Measurements from ENCODE around the gene PDE8A.

PDE8A gene

DNA sequence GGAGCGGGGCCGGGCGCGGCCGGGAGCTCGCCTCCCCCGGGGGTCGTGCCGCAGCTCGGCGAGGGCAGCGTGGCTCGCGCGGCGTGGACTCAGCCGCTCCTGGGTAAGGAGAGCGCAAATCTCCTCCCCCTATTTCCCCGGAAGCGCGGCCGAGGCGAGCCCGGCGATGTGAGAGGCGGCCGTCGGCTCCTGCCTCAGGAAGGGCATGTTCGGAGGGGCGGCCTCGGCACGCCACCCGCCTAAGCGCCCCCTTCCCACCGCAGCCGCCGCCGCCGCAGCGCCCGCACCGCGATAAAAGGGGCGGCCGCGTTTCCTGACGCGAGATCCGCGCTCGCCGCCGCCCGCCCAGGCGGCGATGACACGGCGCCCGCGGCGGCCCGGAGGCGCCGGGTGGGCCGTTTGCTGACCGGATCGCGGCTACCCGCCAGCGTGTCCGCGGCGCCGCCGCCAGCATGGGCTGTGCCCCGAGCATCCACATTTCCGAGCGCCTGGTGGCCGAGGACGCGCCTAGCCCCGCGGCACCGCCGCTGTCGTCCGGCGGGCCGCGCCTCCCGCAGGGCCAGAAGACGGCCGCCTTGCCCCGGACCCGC lies at the start of gene PDE8A:
Gene PDE8A, plus strand, starts transcription at position 146 of the 590 bp plus-strand sequence. Its CDS starts 307 bp downstream, at position 453.
- DNase-seq (ENCODE audit: low read depth in 1 of 2, low spot score in 1 of 2), result peak in 1 of 2 donors; percentile 17

- no peak for DNase-seq (ENCODE audit: low read depth in 1 of 2, low spot score in 1 of 2)
Observed at GRCh38 chr15:84934942-84935729, 46.5 kb upstream of the PDE8A start.

- no peak for DNase-seq (ENCODE audit: low read depth in 1 of 2, low spot score in 1 of 2)
Observed at GRCh38 chr15:84937144-84937543, 44.5 kb upstream of the PDE8A start.

- DNase-seq (ENCODE audit: low read depth in 1 of 2, low spot score in 1 of 2), result no peak
Observed at GRCh38 chr15:84938726-84939125, 42.9 kb upstream of the PDE8A start.

- no peak for DNase-seq (ENCODE audit: low read depth in 1 of 2, low spot score in 1 of 2)
Observed at GRCh38 chr15:84940399-84940798, 41.3 kb upstream of the PDE8A start.

DNA sequence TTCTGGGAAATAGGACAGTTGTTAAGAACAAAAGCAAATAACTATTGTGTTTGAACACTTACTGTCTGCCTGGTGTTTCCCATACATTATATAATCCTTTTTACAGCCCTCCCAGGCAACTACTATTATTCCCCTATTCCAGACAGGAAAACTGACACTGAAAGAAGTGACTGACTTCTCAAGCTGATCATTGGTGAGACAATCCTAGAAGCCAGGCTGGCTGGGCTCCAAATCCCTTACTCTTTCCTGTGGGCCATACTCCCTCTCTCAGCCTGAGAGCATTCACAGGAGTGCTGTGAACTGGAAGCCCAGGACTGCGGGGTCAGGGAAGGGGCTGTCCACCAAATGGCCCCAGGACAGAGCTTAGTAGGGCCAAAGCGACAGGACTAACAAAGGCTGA lies 39.2 kb upstream of the PDE8A start:
- no peak for DNase-seq (ENCODE audit: low read depth in 1 of 2, low spot score in 1 of 2)

- no peak for DNase-seq (ENCODE audit: low read depth in 1 of 2, low spot score in 1 of 2)
Observed at GRCh38 chr15:84944311-84944710, 37.3 kb upstream of the PDE8A start.

DNA sequence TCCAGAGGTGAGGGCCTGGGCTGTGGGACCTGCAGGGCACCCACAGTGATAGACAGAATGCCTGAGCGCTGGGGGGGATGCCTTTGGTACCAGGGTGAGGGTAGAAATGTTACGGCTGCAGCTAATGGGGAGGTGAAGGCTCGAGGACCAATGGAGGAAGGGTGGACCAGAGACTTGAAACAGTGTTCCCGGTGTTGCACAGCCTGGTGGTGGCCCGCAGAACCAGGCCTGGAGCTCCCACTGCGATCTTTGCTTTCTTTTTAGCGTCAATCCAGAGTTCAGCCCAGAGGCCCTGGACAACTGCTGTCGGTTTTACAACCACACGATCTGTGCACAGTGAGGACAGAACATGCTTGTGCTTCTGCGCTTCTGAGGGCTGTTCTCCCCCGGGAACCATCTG lies 36.8 kb upstream of the PDE8A start:
- DNase-seq (ENCODE audit: low read depth in 1 of 2, low spot score in 1 of 2), result no peak

GRCh38 chr15:84946772-84947489 lies 34.7 kb upstream of the PDE8A start:
- DNase-seq (ENCODE audit: low read depth in 1 of 2, low spot score in 1 of 2), result no peak

DNA sequence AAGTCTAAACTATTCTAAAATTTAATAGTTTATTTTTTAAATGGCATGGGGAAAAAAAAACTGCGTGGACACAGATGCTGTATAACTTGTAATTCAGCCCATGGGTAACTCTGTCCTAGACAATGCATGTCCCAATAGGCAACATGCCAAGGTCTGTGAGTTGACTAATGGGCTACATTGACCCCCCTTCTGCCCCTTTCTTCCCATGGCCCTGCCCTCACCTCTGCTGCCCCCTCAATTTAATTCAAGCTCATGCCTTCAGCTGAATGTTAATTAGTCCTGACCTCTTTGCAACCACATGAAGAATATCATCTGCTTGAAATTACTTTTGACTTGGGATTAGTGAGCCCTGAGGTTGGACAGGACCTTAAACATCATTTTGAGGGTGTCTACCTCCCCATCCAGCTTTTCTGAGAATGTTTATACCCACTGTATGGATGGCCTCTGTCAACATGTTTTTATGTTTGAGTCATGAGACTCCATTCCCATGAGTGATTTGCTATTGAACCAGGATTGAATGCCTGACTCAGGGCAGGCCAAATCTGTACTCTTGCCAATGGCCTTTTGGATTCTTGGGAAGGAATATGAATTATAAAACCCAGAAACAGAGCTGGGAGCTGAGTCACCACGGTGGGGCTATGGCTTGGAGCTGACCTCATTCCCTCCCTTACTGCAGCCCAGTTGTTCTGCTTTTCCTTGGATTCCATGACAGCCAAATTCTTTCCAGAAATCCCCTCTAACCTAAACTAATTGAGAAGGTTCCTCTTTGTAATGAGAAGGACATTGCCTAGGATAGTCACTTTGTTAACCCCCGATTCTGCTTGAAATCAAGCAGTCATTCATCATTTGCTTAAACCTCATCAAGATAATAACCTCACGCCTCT lies 33.5 kb upstream of the PDE8A start:
- no peak for DNase-seq (ENCODE audit: low read depth in 1 of 2, low spot score in 1 of 2)

GRCh38 chr15:84949043-84949442 lies 32.6 kb upstream of the PDE8A start:
- DNase-seq (ENCODE audit: low read depth in 1 of 2, low spot score in 1 of 2), result no peak

- no peak for DNase-seq (ENCODE audit: low read depth in 1 of 2, low spot score in 1 of 2)
Observed at GRCh38 chr15:84949845-84950569, 31.6 kb upstream of the PDE8A start.

GRCh38 chr15:84950570-84951111 lies 31.0 kb upstream of the PDE8A start:
- DNase-seq (ENCODE audit: low read depth in 1 of 2, low spot score in 1 of 2), result no peak

- no peak for DNase-seq (ENCODE audit: low read depth in 1 of 2, low spot score in 1 of 2)
Observed at GRCh38 chr15:84951736-84952135, 29.9 kb upstream of the PDE8A start.

- DNase-seq (ENCODE audit: low read depth in 1 of 2, low spot score in 1 of 2), result no peak
Observed at GRCh38 chr15:84953136-84953535, 28.5 kb upstream of the PDE8A start.

DNA sequence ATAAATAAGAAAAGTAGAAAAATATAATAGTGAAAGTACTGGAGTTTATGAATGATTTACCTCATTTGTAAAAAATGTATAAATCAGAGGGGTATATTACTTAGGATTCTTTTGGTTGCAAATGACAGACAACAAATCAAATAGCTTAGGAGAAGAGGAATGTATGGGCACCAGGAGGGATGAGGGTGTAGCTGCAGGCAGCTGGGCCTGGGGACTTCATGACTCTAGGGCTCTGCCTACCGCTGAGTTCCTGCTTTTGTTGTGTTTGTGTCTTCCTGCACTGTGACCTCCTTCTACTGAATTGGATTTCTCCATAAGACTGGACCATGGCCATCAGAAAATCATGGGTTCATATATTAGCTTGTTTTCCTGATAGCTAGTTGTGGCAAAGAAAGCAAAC lies 27.9 kb upstream of the PDE8A start:
- no peak for DNase-seq (ENCODE audit: low read depth in 1 of 2, low spot score in 1 of 2)

- peak; percentile 11 to 13 for DNase-seq (ENCODE audit: low read depth in 1 of 2, low spot score in 1 of 2)
Observed at GRCh38 chr15:84955089-84955848, 26.4 kb upstream of the PDE8A start.

GRCh38 chr15:84956199-84956598 lies 25.5 kb upstream of the PDE8A start:
- DNase-seq (ENCODE audit: low read depth in 1 of 2, low spot score in 1 of 2), result no peak

- DNase-seq (ENCODE audit: low read depth in 1 of 2, low spot score in 1 of 2), result no peak
Observed at GRCh38 chr15:84960391-84961113, 21.1 kb upstream of the PDE8A start.
